ENCODE data around the gene MYO7A. TPM values are rescaled to one million over a fixed set of nuclear protein-coding genes. Genes with fewer than 3 reads are reported as not detected.

The MYO7A gene
- total and polyA plus RNA-seq, 2 of the 4 experiments (the other 2 are of a cell fraction) = 0.02 TPM; not detected in 1

DNA sequence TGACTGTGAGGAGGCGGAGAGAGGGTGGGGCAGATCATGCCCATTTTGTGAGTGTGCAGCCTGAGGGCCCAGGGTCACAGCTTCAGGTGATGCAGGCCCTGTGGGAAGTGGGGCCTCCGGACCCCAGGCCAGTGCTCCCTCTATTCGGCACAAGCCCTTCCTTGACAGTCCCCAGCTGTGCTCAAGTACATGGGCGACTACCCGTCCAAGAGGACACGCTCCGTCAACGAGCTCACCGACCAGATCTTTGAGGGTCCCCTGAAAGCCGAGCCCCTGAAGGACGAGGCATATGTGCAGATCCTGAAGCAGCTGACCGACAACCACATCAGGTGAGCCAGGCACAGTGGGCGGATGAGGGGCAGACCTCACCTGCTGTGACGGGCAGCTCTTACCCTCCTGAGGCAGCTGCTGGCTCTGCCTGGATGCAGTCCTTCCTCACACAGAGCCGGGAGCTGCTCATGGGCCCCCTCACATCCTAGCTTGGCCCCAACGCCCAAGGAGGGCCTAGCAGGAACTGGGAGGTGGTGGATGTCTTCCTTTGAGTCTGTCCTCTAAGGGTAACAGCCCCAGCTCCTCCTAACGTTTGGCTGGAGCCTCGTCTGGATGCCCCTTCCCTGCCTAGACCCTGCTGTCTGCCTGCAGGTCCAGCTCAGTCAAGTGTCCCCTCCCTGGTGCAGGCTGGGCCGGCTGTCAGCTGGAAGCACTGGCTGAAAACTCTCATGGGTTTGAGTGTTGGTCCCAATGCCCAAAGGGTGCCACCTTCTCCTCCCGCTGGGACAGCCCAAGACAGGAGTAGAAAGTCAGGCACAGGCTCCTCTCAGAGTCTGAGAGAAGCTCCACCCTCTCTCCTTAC is 76.1 kb downstream of the MYO7A start:
- H2AK5ac ChIP-seq (ENCODE audit: low read depth, low read length) = no peak overlapping the region
- dilution Hi-C loops (cut with HindIII; ENCODE audit: low sequenced_read_pairs, unreplicated experiment) (no loop called here), intact Hi-C loops (cut with micrococcal nuclease) (no loop called here), in situ Hi-C loops (cut with MboI; ENCODE audit: low sequenced_read_pairs) (no loop called here)
- ATAC-seq (ENCODE audit: low read depth) (no peak), DNase-seq (no peak)
- H3K27ac ChIP-seq (ENCODE audit: insufficient read depth, low read length) = no peak overlapping the region
- POLR2A ChIA-PET (ENCODE audit: unreplicated experiment) = no interaction called here
- peak overlapping the region; percentile 0 for H2AK9ac ChIP-seq (replicated peaks; ENCODE audit: low read depth, low read length, poor library complexity)
- H3K27me3 ChIP-seq (ENCODE audit: control insufficient read depth, insufficient read depth, low read length) = peaks cover 5% of the 10 kb centered on the region; the same call in 1 of the 2 replicates
- no peak overlapping the region for H3K9ac ChIP-seq (ENCODE audit: low read depth, low read length)
- no peaks in the 10 kb centered on the region for H3K36me3 ChIP-seq (ENCODE audit: control insufficient read depth, insufficient read depth, low read length)
- H2BK15ac ChIP-seq (ENCODE audit: low read depth, low read length) = no peak overlapping the region
- no TSS peak for BruUV-seq (replicated peaks)
- no peak overlapping the region for H4K5ac ChIP-seq (ENCODE audit: low read depth, low read length)
- 100% methylated on average over 3 of the region's 20 CpGs; no CpG with 5 or more reads in 1 of the 2 experiments for WGBS, 2 experiments (ENCODE audit: extremely low coverage in 2 of 2, insufficient read length in 1 of 2)
- no peak overlapping the region for H3K56ac ChIP-seq (ENCODE audit: extremely low read depth, insufficient read depth, low read length)
- H2BK20ac ChIP-seq (ENCODE audit: low read depth, low read length) = no peak overlapping the region
- H3K4me1 ChIP-seq (ENCODE audit: control insufficient read depth, insufficient read depth, low read length) = no peaks in the 10 kb centered on the region
- H3K9me3 ChIP-seq (ENCODE audit: control insufficient read depth, insufficient read depth, low read length) = no peaks in the 10 kb centered on the region
- no peak overlapping the region for H4K91ac ChIP-seq (ENCODE audit: insufficient read depth, low read depth, low read length)
- CTCF ChIA-PET = interaction anchor here (0.6 kb wide), 1 partner anchor 288 kb away, joined by 6 read pairs; no protein-coding TSS in a partner anchor
- H3K79me1 ChIP-seq (ENCODE audit: low read depth in 1 of 2, low read length in 2 of 2) = no peaks in the 10 kb centered on the region
- no peaks in the 10 kb centered on the region; the same call in 1 of the 2 replicates for H3K9me1 ChIP-seq (ENCODE audit: insufficient read depth, low read length)
- H3K23ac ChIP-seq (ENCODE audit: low read depth, low read length) = no peak overlapping the region
- H3K14ac ChIP-seq (replicated peaks; ENCODE audit: low read depth, low read length) = no peak overlapping the region
- H2AFZ ChIP-seq (replicated peaks; ENCODE audit: low read length, poor library complexity) = peak overlapping the region; percentile 32
- H3K4ac ChIP-seq (ENCODE audit: low read depth, low read length) = no peak overlapping the region
- H4K20me1 ChIP-seq (ENCODE audit: insufficient read depth, low read length) = no peaks in the 10 kb centered on the region
- H3K18ac ChIP-seq (ENCODE audit: low read depth, low read length) = no peak overlapping the region
- no peak overlapping the region for H2BK120ac ChIP-seq (ENCODE audit: low read depth, low read length)
- no peak overlapping the region for H3K4me2 ChIP-seq (ENCODE audit: low read depth, low read length)
- no peak overlapping the region for H3K4me3 ChIP-seq (ENCODE audit: insufficient read depth, low read depth, low read length)
- no peak overlapping the region for H2BK5ac ChIP-seq (ENCODE audit: low read depth, low read length, poor library complexity, severe bottlenecking)
- no peak overlapping the region for H4K8ac ChIP-seq (ENCODE audit: low read depth in 2 of 2, low read length in 2 of 2)
- TF ChIP-seq RAD21 (IDR thresholded peaks at IDR 0.05; ENCODE audit: low read length) (no peak), NFE2L2 (IDR thresholded peaks at IDR 0.05; ENCODE audit: low read depth, low read length) (no peak), MAZ (IDR thresholded peaks at IDR 0.05; ENCODE audit: borderline replicate concordance, low read depth, low read length) (no peak), FOS (IDR thresholded peaks at IDR 0.05; ENCODE audit: low read depth, low read length) (no peak), SMC3 (IDR thresholded peaks at IDR 0.05; ENCODE audit: low read depth, low read length) (no peak), RCOR1 (IDR thresholded peaks at IDR 0.05; ENCODE audit: insufficient replicate concordance, low read length) (no peak), MXI1 (IDR thresholded peaks at IDR 0.05; ENCODE audit: borderline replicate concordance, low read depth, low read length) (no peak), CEBPB (IDR thresholded peaks at IDR 0.05; ENCODE audit: low read depth, low read length) (no peak), POLR2A (IDR thresholded peaks at IDR 0.05; ENCODE audit: low read depth, low read length) (no peak), BHLHE40 (IDR thresholded peaks at IDR 0.05; ENCODE audit: low read depth, low read length) (no peak), RFX5 (IDR thresholded peaks at IDR 0.05; ENCODE audit: low read depth, low read length) (no peak), CHD1 (IDR thresholded peaks at IDR 0.05; ENCODE audit: low read depth, low read length) (no peak)
- TF ChIP-seq, protein P1, sequence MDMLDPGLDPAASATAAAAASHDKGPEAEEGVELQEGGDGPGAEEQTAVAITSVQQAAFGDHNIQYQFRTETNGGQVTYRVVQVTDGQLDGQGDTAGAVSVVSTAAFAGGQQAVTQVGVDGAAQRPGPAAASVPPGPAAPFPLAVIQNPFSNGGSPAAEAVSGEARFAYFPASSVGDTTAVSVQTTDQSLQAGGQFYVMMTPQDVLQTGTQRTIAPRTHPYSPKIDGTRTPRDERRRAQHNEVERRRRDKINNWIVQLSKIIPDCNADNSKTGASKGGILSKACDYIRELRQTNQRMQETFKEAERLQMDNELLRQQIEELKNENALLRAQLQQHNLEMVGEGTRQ (IDR thresholded peaks at IDR 0.05; ENCODE audit: low read depth, low read length) = no peak
- TF ChIP-seq, protein P2, sequence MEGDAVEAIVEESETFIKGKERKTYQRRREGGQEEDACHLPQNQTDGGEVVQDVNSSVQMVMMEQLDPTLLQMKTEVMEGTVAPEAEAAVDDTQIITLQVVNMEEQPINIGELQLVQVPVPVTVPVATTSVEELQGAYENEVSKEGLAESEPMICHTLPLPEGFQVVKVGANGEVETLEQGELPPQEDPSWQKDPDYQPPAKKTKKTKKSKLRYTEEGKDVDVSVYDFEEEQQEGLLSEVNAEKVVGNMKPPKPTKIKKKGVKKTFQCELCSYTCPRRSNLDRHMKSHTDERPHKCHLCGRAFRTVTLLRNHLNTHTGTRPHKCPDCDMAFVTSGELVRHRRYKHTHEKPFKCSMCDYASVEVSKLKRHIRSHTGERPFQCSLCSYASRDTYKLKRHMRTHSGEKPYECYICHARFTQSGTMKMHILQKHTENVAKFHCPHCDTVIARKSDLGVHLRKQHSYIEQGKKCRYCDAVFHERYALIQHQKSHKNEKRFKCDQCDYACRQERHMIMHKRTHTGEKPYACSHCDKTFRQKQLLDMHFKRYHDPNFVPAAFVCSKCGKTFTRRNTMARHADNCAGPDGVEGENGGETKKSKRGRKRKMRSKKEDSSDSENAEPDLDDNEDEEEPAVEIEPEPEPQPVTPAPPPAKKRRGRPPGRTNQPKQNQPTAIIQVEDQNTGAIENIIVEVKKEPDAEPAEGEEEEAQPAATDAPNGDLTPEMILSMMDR (conservative IDR thresholded peaks at IDR 0.05; ENCODE audit: low read depth, low read length) = no peak
- TF ChIP-seq, protein P3, sequence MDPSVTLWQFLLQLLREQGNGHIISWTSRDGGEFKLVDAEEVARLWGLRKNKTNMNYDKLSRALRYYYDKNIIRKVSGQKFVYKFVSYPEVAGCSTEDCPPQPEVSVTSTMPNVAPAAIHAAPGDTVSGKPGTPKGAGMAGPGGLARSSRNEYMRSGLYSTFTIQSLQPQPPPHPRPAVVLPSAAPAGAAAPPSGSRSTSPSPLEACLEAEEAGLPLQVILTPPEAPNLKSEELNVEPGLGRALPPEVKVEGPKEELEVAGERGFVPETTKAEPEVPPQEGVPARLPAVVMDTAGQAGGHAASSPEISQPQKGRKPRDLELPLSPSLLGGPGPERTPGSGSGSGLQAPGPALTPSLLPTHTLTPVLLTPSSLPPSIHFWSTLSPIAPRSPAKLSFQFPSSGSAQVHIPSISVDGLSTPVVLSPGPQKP (IDR thresholded peaks at IDR 0.05; ENCODE audit: borderline replicate concordance, low read depth, low read length) = no peak
